ENCODE data around the gene TAF1L.

TAF1L gene

DNA sequence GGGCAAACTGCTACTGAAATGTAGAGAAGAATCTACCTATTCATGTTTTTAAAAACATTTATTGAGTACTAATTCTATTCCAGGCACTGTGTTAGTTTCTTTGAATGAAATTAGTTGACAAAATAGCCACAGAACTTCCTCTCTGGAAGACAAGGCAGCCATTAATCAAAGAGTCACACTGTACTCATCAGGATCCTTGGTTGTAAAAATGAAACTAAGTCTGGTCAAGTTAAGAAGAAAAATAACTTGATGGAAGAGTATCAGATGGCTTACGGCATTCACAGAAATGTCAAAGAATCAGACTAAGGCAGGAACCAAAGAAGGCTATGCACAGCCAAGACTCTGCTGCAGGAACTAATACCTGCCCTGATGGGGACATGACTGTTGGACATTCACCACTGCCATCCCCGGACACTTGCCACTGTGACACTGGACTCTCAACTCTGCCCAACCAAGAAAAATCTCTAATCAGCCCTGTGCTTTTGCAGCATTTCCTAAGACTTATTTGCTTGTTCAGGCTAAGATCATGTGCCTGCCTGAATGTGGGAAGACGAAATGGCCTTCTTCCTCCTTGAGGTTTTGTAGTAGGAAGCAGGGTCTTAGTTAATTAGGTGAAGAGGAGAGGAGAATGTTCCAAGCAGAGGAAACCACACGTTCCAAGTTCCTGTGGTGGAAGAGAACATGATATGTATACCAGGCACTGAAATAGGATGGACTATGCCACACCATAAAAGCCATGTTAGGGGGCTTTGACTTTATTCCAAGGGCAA is 39.2 kb downstream of the TAF1L start:
- DNase-seq (ENCODE audit: low read depth in 2 of 2, low spot score in 1 of 2) = no peak

- DNase-seq (ENCODE audit: low read depth in 2 of 2, low spot score in 1 of 2) = no peak
Observed at GRCh38 chr9:32590898-32591297, 44.6 kb downstream of the TAF1L start.

- no peak for DNase-seq (ENCODE audit: low read depth in 2 of 2, low spot score in 1 of 2)
Observed at GRCh38 chr9:32590476-32590875, 45.0 kb downstream of the TAF1L start.

DNA sequence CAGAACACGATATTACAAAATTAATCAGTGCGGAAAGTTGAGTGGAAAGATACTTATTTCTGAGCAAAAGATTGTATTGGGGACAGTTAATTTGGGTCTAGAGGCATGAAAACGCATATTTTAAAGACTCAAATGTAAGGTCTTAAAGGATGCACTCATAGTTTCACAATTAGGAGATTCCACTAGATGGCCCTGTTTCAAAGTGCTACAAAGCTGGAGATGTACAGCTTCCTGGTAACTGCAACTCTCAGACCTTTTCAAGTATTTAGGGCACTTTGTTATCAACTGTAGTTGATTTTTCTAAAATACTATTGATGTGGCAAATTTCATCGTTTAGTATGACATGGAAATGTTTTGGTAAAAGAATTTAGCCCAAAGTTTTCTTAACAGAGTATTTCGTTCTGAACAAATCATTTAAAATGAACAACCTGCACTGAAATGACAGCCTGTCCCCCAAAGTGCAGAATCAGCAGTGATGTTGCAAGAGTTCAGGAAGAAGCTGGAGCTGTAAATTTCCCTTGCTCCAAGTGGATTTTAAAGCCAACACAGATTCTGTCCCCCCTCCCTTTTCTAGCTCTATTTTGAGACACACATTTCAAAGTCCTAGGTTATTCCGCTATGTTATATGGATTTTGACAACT is 46.3 kb downstream of the TAF1L start:
- DNase-seq (ENCODE audit: low read depth in 2 of 2, low spot score in 1 of 2) = no peak

GRCh38 chr9:32587901-32588300 is 47.6 kb downstream of the TAF1L start:
- no peak for DNase-seq (ENCODE audit: low read depth in 2 of 2, low spot score in 1 of 2)

- no peak for DNase-seq (ENCODE audit: low read depth in 2 of 2, low spot score in 1 of 2)
Observed at GRCh38 chr9:32584784-32585183, 50.7 kb downstream of the TAF1L start.

GRCh38 chr9:32581512-32582143 is 53.8 kb downstream of the TAF1L start:
- DNase-seq (ENCODE audit: low read depth in 2 of 2, low spot score in 1 of 2) = no peak

DNA sequence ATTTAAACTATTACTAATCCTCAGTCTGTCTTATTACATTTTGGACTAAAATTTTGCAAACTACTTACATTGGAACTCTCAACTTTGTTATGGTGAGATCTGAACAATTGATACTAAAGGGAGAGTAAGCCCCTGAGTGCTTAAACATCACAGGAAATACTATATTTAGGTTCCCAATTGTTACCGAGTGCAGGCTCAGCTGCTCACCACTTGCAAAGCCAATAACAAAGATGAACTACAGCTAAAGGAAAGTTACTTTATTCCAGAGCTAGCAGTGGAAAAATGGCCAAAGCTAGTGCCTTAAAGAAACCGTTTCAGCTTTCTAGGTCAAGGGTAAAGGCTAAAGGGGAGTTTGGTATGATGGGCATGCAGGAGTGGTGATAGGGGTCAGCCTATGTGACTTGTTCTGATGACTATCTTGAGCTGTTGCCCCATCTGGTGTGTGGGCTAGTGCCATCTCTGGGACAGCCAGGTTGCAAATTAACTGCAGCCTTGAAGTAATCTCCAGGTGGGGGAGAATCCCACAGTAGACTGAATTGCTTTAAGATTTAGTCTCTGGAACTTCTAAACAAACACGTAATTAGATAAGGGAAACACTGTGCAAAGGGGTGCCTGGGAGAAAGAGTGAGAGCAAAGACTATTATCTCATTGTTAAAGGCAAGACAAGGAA is 54.7 kb downstream of the TAF1L start:
- no peak for DNase-seq (ENCODE audit: low read depth in 2 of 2, low spot score in 1 of 2)

- peak; percentile 55 to 81 for DNase-seq (ENCODE audit: low read depth in 2 of 2, low spot score in 1 of 2)
Observed at GRCh38 chr9:32579706-32580331, 55.6 kb downstream of the TAF1L start.

Measured in stimulated activated CD8-positive, alpha-beta memory T cell treated with anti-CD3 and anti-CD28 coated beads, Interleukin-4, amount 100 ng/mL, for 4 hours (primary cell).